CD4-positive, alpha-beta T cell (primary cell): Measurements from ENCODE around the gene AQP10. TPM values are rescaled to one million over a fixed set of nuclear protein-coding genes. Genes with fewer than 3 reads are reported as not detected.
A peak's percentile ranks its signal among the peaks of the same experiment; 100 is the strongest.

Experiments
- ATAC-seq: fragments of 200-7000 bp; cut with Tn5 transposase; one replicate; pipeline ENCODE4 v1.10.0; 2022; ENCODE audit warnings: mild to moderate bottlenecking; ENCODE audit not compliant: poor library complexity
- CTCF ChIA-PET: fragments of 350-600 bp; sonication (Branson Sonifier 250); formaldehyde crosslinking; loops from one replicate; lab custom pipeline; 2021; ENCODE audit warnings: antibody characterized with exemption, inconsistent platforms; lab: Charles Lee
- POLR2A ChIA-PET: fragments of 350-600 bp; sonication (Branson Sonifier 250); formaldehyde crosslinking; loops from one replicate; lab custom pipeline; 2021; ENCODE audit warnings: antibody characterized with exemption, inconsistent platforms; lab: Charles Lee
- DNase-seq, 14 experiments: peaks; one replicate each; pipeline ENCODE4 v3.0.0-alpha.2; 2013 to 2020; ENCODE audit warnings: mixed read lengths in 2 of 14
- H3K27ac ChIP-seq, 2 donors: one replicate each; pipeline versions ENCODE4 v1.5.1 to v1.7.0; 2013; ENCODE audit warnings: low read length in 2 of 2, low read depth in 1 of 2, mild to moderate bottlenecking in 1 of 2
- H3K27me3 ChIP-seq, 2 experiments: 1 replicate in 1 of 2; 2 replicates in 1 of 2; pipeline versions ENCODE4 v1.6.1 to v1.7.0; 2013; ENCODE audit warnings: low read length in 2 of 2, control low read depth in 1 of 2, mild to moderate bottlenecking in 1 of 2, moderate library complexity in 1 of 2; ENCODE audit not compliant: insufficient read depth in 2 of 2, control insufficient read depth in 1 of 2
- H3K36me3 ChIP-seq: one replicate; pipeline ENCODE4 v1.6.1; 2013; ENCODE audit warnings: low read length, control low read depth; ENCODE audit not compliant: insufficient read depth
- H3K4me1 ChIP-seq: one replicate; pipeline ENCODE4 v1.6.1; 2013; ENCODE audit warnings: low read length, control low read depth; ENCODE audit not compliant: insufficient read depth
- H3K4me3 ChIP-seq: one replicate; pipeline ENCODE4 v1.5.1; 2013; ENCODE audit warnings: mild to moderate bottlenecking, low read length, moderate library complexity
- H3K9me3 ChIP-seq, 2 experiments: 1 replicate in 1 of 2; 2 replicates in 1 of 2; pipeline versions ENCODE4 v1.6.1 to v1.7.0; 2013; ENCODE audit warnings: low read length in 2 of 2, mild to moderate bottlenecking in 2 of 2, control low read depth in 1 of 2, moderate library complexity in 1 of 2; ENCODE audit not compliant: control insufficient read depth in 1 of 2, insufficient read depth in 1 of 2
- H3K27ac Mint-ChIP-seq: one replicate; pipeline ENCODE4 v1.8.0; 2020; ENCODE audit warnings: mixed read lengths
- H3K27me3 Mint-ChIP-seq: one replicate; pipeline ENCODE4 v1.8.0; 2021; ENCODE audit warnings: mixed read lengths
- H3K36me3 Mint-ChIP-seq: one replicate; pipeline ENCODE4 v1.8.0; 2021; ENCODE audit warnings: low read depth, mixed read lengths
- H3K4me1 Mint-ChIP-seq: one replicate; pipeline ENCODE4 v1.8.0; 2021; ENCODE audit warnings: low read depth, mixed read lengths
- H3K4me3 Mint-ChIP-seq: one replicate; pipeline ENCODE4 v1.8.0; 2020; ENCODE audit warnings: mild to moderate bottlenecking, mixed read lengths
- H3K9me3 Mint-ChIP-seq: one replicate; pipeline ENCODE4 v1.8.0; 2020; ENCODE audit warnings: mixed read lengths
- CTCF ChIP-seq: fragments of 200-600 bp; IDR thresholded peaks from one replicate; pipeline ENCODE4 v1.8.0; 2022; ENCODE audit warnings: antibody characterized with exemption, mild to moderate bottlenecking
- intact Hi-C, 2 experiments: fragments of 100-400 bp; cut with DNase I in 1 of 2; cut with micrococcal nuclease in 1 of 2; formaldehyde crosslinking; loops; one replicate each; pipeline versions ENCODE4 v1.15.1 to v1.9.0; 2023 to 2025; cut with DNase I, micrococcal nuclease
- total RNA-seq, 174 experiments: library from RNA in 2 of 174; stranded (reverse) in 2 of 174; gene quantifications; one replicate each; pipeline ENCODE4 v1.2.3 and lab custom pipeline; 2021 to 2026

AQP10 gene
- total RNA-seq, 2 experiments from 2014 or later, result not detected

- Mint-ChIP-seq H3K36me3 (peaks cover 57% of the 10 kb centered on the region), H3K4me3 (peak overlapping the region; percentile 92), H3K9me3 (no peaks in the 10 kb centered on the region), H3K27ac (peak overlapping the region; percentile 90), H3K27me3 (no peaks in the 10 kb centered on the region), H3K4me1 (peaks cover 62% of the 10 kb centered on the region)
- peak overlapping the region; percentile 70 for H3K4me3 ChIP-seq
- peak overlapping the region; percentile 77 to 86 for H3K27ac ChIP-seq
- H3K4me1 ChIP-seq, result peaks cover 75% of the 10 kb centered on the region
- H3K27me3 ChIP-seq, result no peaks in the 10 kb centered on the region
- peaks cover 36% of the 10 kb centered on the region for H3K36me3 ChIP-seq
- ATAC-seq, result peak; percentile 4
- intact Hi-C loops, result loop anchor here (2.0 to 10.0 kb wide), 5 partner anchors 15 to 757 kb away; partner anchors contain the start of genes UBAP2L (in 1 of the 2) and UBE2Q1 (in 1 of the 2)
- no peaks in the 10 kb centered on the region for H3K9me3 ChIP-seq
- DNase-seq, result peak in 5 of 14 experiments; percentile 20 to 76 (median 64)
- TF ChIP-seq CTCF, result no peak
- CTCF ChIA-PET, result interaction anchor here (0.8 to 5.2 kb wide), 3 partner anchors 8 to 55 kb away, joined by 3 to 61 read pairs (median 15); no protein-coding TSS in a partner anchor
- POLR2A ChIA-PET, result interaction anchor here (0.6 to 6.6 kb wide), 18 partner anchors 8 to 360 kb away, joined by 3 to 94 read pairs (median 4); partner anchors contain the start of genes CREB3L4, HAX1 and UBAP2L
Observed at GRCh38 chr1:154327466-154328317, 6.8 kb downstream of the AQP10 start.

GRCh38 chr1:154328318-154329151, 7.6 kb downstream of the AQP10 start:
- peaks cover 65% of the 10 kb centered on the region for H3K36me3 Mint-ChIP-seq
- H3K9me3 ChIP-seq, result no peaks in the 10 kb centered on the region
- no peaks in the 10 kb centered on the region for H3K27me3 ChIP-seq
- H3K4me3 Mint-ChIP-seq, result peak overlapping the region; percentile 92
- peaks cover 42% of the 10 kb centered on the region for H3K36me3 ChIP-seq
- no peak for TF ChIP-seq CTCF
- POLR2A ChIA-PET, result interaction anchor here (0.7 to 6.6 kb wide), 17 partner anchors 8 to 361 kb away, joined by 3 to 94 read pairs (median 4); partner anchors contain the start of genes CREB3L4, HAX1 and UBAP2L
- no peaks in the 10 kb centered on the region for H3K9me3 Mint-ChIP-seq
- H3K27me3 Mint-ChIP-seq, result no peaks in the 10 kb centered on the region
- peak; percentile 69 for ATAC-seq
- peaks cover 62% of the 10 kb centered on the region for H3K4me1 Mint-ChIP-seq
- DNase-seq, result peak; percentile 66 to 92 (median 86)
- CTCF ChIA-PET, result interaction anchor here (0.8 to 2.9 kb wide), 3 partner anchors 16 to 56 kb away, joined by 3 to 15 read pairs (median 3); no protein-coding TSS in a partner anchor
- peaks cover 82% of the 10 kb centered on the region for H3K4me1 ChIP-seq
- H3K27ac ChIP-seq, result peak overlapping the region; percentile 86
- intact Hi-C loops, result loop anchor here (2.0 to 10.0 kb wide), 5 partner anchors 14 to 756 kb away; partner anchors contain the start of genes UBAP2L (in 1 of the 2) and UBE2Q1 (in 1 of the 2)
- H3K4me3 ChIP-seq, result peak overlapping the region; percentile 72
- H3K27ac Mint-ChIP-seq, result peak overlapping the region; percentile 90

GRCh38 chr1:154329152-154329521, 8.2 kb downstream of the AQP10 start:
- intact Hi-C loops, result loop anchor here (2.0 to 10.0 kb wide), 5 partner anchors 14 to 756 kb away; partner anchors contain the start of genes UBAP2L (in 1 of the 2) and UBE2Q1 (in 1 of the 2)
- Histone ChIP-seq H3K4me1 (peaks cover 87% of the 10 kb centered on the region), H3K27me3 (no peaks in the 10 kb centered on the region), H3K9me3 (no peaks in the 10 kb centered on the region), H3K27ac (peak overlapping the region; percentile 71 to 86), H3K4me3 (peak overlapping the region; percentile 72), H3K36me3 (peaks cover 46% of the 10 kb centered on the region)
- H3K4me3 Mint-ChIP-seq, result peak overlapping the region; percentile 91
- peaks cover 67% of the 10 kb centered on the region for H3K4me1 Mint-ChIP-seq
- peak in 1 of 14 experiments; percentile 43 for DNase-seq
- no peak for TF ChIP-seq CTCF
- POLR2A ChIA-PET, result interaction anchor here (0.8 to 6.6 kb wide), 8 partner anchors 7 to 150 kb away, joined by 3 to 94 read pairs (median 10); partner anchors contain the start of genes HAX1 and UBAP2L
- no peak for ATAC-seq
- H3K27me3 Mint-ChIP-seq, result no peaks in the 10 kb centered on the region
- CTCF ChIA-PET, result interaction anchor here (0.8 to 2.9 kb wide), 4 partner anchors 15 to 74 kb away, joined by 3 to 15 read pairs (median 3); no protein-coding TSS in a partner anchor
- no peaks in the 10 kb centered on the region for H3K9me3 Mint-ChIP-seq
- peak overlapping the region; percentile 89 for H3K27ac Mint-ChIP-seq
- H3K36me3 Mint-ChIP-seq, result peaks cover 71% of the 10 kb centered on the region
